ENCODE measurements around the gene COL6A2. TPM values are rescaled to one million over a fixed set of nuclear protein-coding genes. Genes with fewer than 3 reads are reported as not detected.

The COL6A2 gene
- total RNA-seq, 1 donor from 2014 or later: 5.2 TPM

- no peak for DNase-seq (ENCODE audit: low spot score)
- H4K20me1 ChIP-seq (ENCODE audit: low read depth): no peaks in the 10 kb centered on the region
- H3K36me3 Mint-ChIP-seq: no peaks in the 10 kb centered on the region
Measured at GRCh38 chr21:46122758-46123683, 25.1 kb downstream of the COL6A2 start.

GRCh38 chr21:46124083-46124925 lies 26.4 kb downstream of the COL6A2 start:
- Mint-ChIP-seq H3K9me3 (no peaks in the 10 kb centered on the region), H3K27me3 (ENCODE audit: insufficient read depth, low read depth) (peaks cover 3% of the 10 kb centered on the region), H3K27ac (no peak overlapping the region), H3K4me3 (no peak overlapping the region), H3K36me3 (no peaks in the 10 kb centered on the region), H3K4me1 (peaks cover 5% of the 10 kb centered on the region)
- no peaks in the 10 kb centered on the region for H3F3A ChIP-seq (ENCODE audit: low read depth)
- H4K20me1 ChIP-seq (ENCODE audit: low read depth): no peaks in the 10 kb centered on the region
- H3K9ac ChIP-seq: no peak overlapping the region
- no peaks in the 10 kb centered on the region for H3K79me2 ChIP-seq (ENCODE audit: low read depth)
- H3K4me2 ChIP-seq: no peak overlapping the region
- H3K4me1 ChIP-seq: peaks cover 9% of the 10 kb centered on the region
- no peak for DNase-seq (ENCODE audit: low spot score)
- H2AFZ ChIP-seq (replicated peaks): no peak overlapping the region
- H3K4me3 ChIP-seq: no peak overlapping the region
- no peaks in the 10 kb centered on the region for H3K27me3 ChIP-seq
- H3K9me3 ChIP-seq (ENCODE audit: low read depth): no peaks in the 10 kb centered on the region
- no peaks in the 10 kb centered on the region for H3K36me3 ChIP-seq
- no peak for TF ChIP-seq CTCF (IDR thresholded peaks at IDR 0.05)
- no peak for TF ChIP-seq EZH2 (IDR thresholded peaks at IDR 0.05)
- TF ChIP-seq EZH2phosphoT487 (IDR thresholded peaks at IDR 0.05): no peak
- H3K27ac ChIP-seq: no peak overlapping the region

More at GRCh38 chr21:46122758-46123683, 25.1 kb downstream of the COL6A2 start:
- no peak overlapping the region for H3K4me3 ChIP-seq
- Mint-ChIP-seq H3K4me3 (no peak overlapping the region), H3K9me3 (no peaks in the 10 kb centered on the region), H3K4me1 (peaks cover 5% of the 10 kb centered on the region), H3K27ac (no peak overlapping the region), H3K27me3 (ENCODE audit: insufficient read depth, low read depth) (peaks cover 3% of the 10 kb centered on the region)
- H3K4me1 ChIP-seq: peaks cover under 1% of the 10 kb centered on the region
- no peaks in the 10 kb centered on the region for H3K27me3 ChIP-seq
- no peak overlapping the region for H2AFZ ChIP-seq (replicated peaks)
- no peak overlapping the region for H3K9ac ChIP-seq
- TF ChIP-seq CTCF (IDR thresholded peaks at IDR 0.05): no peak
- TF ChIP-seq EZH2phosphoT487 (IDR thresholded peaks at IDR 0.05): no peak
- TF ChIP-seq EZH2 (IDR thresholded peaks at IDR 0.05): no peak
- no peak overlapping the region for H3K27ac ChIP-seq
- no peaks in the 10 kb centered on the region for H3K36me3 ChIP-seq
- no peaks in the 10 kb centered on the region for H3F3A ChIP-seq (ENCODE audit: low read depth)
- H3K4me2 ChIP-seq: no peak overlapping the region
- no peaks in the 10 kb centered on the region for H3K79me2 ChIP-seq (ENCODE audit: low read depth)
- no peaks in the 10 kb centered on the region for H3K9me3 ChIP-seq (ENCODE audit: low read depth)

- DNase-seq (ENCODE audit: low spot score): no peak
- Histone ChIP-seq H3K27ac (no peak overlapping the region), H2AFZ (replicated peaks) (no peak overlapping the region), H3K9ac (no peak overlapping the region), H3K4me3 (no peak overlapping the region), H3K79me2 (ENCODE audit: low read depth) (no peaks in the 10 kb centered on the region), H4K20me1 (ENCODE audit: low read depth) (no peaks in the 10 kb centered on the region), H3K4me1 (peaks cover 9% of the 10 kb centered on the region), H3K36me3 (no peaks in the 10 kb centered on the region), H3K27me3 (no peaks in the 10 kb centered on the region), H3K9me3 (ENCODE audit: low read depth) (no peaks in the 10 kb centered on the region), H3F3A (ENCODE audit: low read depth) (no peaks in the 10 kb centered on the region), H3K4me2 (no peak overlapping the region)
- no peak for TF ChIP-seq CTCF (IDR thresholded peaks at IDR 0.05)
- TF ChIP-seq EZH2 (IDR thresholded peaks at IDR 0.05): no peak
- TF ChIP-seq EZH2phosphoT487 (IDR thresholded peaks at IDR 0.05): no peak
- H3K27me3 Mint-ChIP-seq (ENCODE audit: insufficient read depth, low read depth): peaks cover 3% of the 10 kb centered on the region
- no peak overlapping the region for H3K4me3 Mint-ChIP-seq
- H3K9me3 Mint-ChIP-seq: no peaks in the 10 kb centered on the region
- peaks cover 5% of the 10 kb centered on the region for H3K4me1 Mint-ChIP-seq
- no peak overlapping the region for H3K27ac Mint-ChIP-seq
- no peaks in the 10 kb centered on the region for H3K36me3 Mint-ChIP-seq
Measured at GRCh38 chr21:46124926-46125845, 27.3 kb downstream of the COL6A2 start.

Data from neural progenitor cell (in vitro differentiated cells).